HG03060 (cell line): Measurements from ENCODE around the gene EFCC1.

ENCODE experiments used
- ATAC-seq: cut with Tn5 transposase; IDR thresholded peaks from one replicate; pipeline ENCODE4 v1.9.1; 2021; ENCODE audit warnings: low read depth, moderate number of reproducible peaks; ENCODE audit not compliant: unreplicated experiment

EFCC1 gene

GRCh38 chr3:129030611-129031010, 29.5 kb downstream of the EFCC1 start:
- no peak for ATAC-seq

DNA sequence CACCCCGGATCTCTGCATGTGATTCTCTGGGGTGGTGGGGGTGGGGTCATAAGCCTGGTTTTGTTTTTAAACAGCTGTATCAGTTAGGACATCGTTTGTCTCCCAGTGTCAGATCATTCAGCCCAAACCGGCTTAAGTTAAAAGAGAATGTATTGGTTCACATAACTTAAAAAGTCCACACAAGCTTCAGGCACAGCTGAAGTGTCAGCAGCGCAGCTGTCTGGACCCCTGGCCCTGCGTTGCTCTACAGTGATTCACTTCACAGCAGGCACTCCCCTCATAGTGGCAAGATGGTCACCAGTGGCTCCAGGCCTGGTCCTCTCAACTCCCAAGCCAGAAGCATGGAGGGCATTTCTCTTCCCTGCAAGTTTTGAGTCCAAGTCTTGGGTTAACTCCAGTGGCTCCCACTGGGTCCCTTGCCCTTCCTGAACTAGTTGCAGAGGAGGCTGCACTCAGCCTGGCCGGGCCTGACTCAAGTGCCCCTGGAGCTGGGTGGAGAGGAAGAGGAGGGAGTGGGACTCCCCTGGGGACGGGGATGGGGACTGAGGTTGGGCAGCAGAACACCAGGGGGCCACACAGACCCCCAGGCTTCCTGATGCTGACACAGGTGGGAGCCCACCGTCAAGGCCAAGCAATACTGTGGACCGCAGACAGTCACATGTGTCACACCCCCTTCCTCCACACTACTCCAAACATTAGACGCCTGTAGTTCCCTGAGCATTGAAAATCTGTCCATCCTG, 30.5 kb downstream of the EFCC1 start:
- ATAC-seq = no peak

DNA sequence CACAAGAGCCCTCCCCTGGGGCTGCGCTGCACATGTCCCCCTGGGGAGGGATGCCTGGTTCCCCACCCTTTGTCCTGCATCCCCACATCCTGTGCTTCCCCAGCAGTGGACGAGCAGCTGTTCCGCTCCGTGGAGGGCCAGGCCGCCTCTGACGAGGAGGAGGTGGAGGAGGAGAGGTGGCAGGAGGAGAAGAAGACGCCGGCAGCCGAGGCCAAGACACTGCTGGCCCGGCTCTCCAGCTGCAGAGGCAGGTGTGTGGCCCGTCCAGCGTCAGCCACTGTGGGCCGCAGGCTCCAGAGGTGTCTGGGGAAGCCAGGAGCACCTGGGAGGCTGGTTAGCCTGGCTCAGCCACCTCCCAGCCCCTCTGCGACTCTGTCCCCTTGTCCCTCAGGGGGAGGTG, 31.6 kb downstream of the EFCC1 start:
- no peak for ATAC-seq

DNA sequence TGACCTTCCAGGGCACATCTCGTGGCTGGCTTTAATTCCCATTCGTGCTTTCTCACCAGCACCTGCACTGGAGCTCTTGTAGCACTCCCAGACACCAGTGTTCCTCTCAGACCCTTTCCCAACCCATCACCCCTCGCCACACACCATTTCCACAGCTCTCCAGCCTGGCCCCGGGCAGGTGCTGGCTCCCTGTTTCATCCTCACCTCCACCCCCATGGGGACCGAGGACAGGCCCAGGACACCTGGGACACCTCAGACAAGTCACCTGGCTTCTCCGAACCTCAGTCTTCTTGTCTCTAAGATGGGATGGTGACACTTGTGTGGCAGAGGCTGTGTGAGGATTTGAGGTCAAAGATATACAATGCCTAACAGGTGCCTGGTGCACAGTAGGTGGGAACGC, 32.0 kb downstream of the EFCC1 start:
- ATAC-seq = no peak

DNA sequence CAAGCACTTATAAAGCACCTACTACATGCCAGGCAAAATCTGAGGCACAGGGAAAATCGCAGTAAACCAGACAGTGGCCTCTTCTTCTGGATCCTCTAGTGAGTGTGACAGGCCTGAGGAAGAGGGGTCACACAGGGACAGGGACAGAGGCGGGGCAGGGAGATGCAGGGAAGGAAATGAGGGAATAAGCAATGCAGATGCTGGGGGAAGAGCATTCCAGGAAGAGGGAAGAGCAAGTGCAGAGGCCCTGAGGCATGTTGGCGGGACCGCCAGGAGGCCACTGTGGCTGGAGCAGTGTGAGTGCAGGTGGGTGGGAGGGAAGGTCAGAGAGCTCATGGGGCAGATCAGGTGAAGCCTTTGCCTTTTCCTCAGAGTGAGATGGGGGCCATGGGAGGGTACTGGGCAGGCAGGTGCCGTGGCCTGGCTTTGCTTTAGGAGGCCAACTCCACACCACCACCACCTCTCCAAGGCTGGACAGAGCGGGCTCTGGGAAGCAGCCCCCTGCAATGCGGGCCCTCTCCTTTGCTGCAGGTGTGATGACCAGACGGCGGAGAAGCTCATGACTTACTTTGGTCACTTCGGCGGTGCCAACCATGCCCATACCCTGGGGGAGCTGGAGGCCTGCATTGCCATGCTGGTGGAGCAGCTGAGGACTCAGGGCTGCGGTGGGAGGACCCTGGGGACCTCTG, 32.7 kb downstream of the EFCC1 start:
- no peak for ATAC-seq

GRCh38 chr3:129034642-129035041, 33.5 kb downstream of the EFCC1 start:
- no peak for ATAC-seq

GRCh38 chr3:129035360-129036221, 34.5 kb downstream of the EFCC1 start:
- no peak for ATAC-seq

DNA sequence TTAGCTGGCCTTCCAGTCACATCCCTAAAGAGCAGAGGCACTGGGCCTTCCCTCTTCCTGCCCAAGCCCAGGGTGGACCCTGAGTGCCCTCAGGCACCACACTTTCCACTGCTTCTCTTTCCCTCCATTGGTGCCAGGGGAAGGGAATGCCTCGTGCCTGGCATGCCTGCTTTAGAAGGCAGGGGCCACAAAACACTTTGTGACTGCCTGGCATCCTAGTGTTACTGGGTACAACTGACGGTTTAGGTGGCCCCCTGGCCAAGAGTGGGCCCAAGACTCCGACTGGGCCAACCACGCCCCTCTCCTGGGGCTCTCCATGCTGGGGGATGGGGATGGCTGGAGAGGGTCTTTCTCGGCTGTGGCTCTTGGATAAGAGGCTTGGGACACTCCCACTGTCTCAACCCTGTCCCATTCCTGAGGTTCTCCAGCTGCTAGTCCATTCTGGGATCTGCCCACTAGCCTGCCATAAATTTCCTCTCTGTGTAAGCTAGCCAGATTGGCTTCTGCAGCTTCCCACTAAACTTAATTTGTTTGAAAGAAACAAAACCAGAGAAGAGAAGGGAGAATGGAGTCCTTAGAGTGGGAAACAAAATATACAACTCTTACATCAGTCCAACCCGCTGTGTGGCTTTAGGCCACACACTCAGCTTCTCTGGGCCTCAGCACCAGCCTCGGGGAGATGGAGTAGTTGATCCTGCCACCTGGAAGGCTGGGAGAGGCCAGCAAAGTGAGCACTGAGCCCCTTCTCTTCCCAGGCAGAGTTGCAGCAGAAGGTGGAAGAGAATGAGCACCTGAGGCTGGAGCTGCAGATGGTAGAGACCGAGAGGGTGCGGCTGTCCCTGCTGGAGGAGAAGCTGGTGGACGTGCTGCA, 35.4 kb downstream of the EFCC1 start:
- no peak for ATAC-seq

GRCh38 chr3:129037093-129037419, 36.0 kb downstream of the EFCC1 start:
- ATAC-seq = no peak

- ATAC-seq = no peak
These were observed 37.2 kb downstream of the EFCC1 start for GRCh38 chr3:129038121-129038855.

- ATAC-seq = no peak
These were observed 38.4 kb downstream of the EFCC1 start for GRCh38 chr3:129039271-129040038.

DNA sequence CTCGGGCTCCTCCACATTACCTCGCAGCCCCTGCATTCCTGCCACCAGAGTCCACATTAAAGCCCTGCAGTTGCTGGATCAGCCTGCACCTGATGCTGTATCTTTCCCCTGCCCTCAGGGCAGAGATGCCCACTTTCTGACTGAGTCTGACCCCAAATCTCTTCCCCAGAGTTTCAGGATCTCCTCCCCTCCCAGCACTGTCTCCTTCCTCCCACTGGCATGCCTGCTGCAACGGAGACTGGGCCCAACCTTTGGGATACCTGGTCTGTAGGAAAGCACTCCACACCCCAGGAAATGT, 38.9 kb downstream of the EFCC1 start:
- no peak for ATAC-seq

GRCh38 chr3:129040579-129041300, 39.6 kb downstream of the EFCC1 start:
- no peak for ATAC-seq

GRCh38 chr3:129045675-129046036, 44.6 kb downstream of the EFCC1 start:
- ATAC-seq = no peak

- ATAC-seq = no peak
These were observed 45.1 kb downstream of the EFCC1 start for GRCh38 chr3:129046037-129046731.

GRCh38 chr3:129046732-129047552, 45.8 kb downstream of the EFCC1 start:
- ATAC-seq = no peak

DNA sequence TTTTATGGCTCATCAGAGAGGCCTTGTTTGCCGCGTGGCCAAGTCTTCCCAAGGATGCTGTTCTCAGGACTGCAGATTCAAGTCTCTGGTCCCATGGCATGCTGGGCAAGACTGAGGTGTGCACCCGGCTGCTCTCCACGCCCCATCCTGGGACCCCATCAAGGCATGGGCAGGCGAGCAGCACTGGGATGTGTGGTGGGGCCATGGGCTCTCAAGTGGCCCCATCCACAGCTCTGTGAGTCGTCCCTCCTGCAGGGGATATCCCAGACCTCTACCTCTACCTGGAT, 46.4 kb downstream of the EFCC1 start:
- ATAC-seq = no peak
